GM08714 (cell line): ENCODE measurements around the gene ENO2.

Experiments
- H3K4me3 ChIP-seq: fragments of 200-500 bp; sonication (Bioruptor generic); 2 replicates; pipeline ENCODE4 v1.5.1; 2014; ENCODE audit warnings: mild to moderate bottlenecking, low read length, inconsistent platforms
- ZNF274 ChIP-seq: IDR thresholded peaks from 2 replicates; pipeline ENCODE4 v1.6.1; 2012; ENCODE audit warnings: mild to moderate bottlenecking, low read depth, low read length

Gene ENO2

GRCh38 chr12:6928703-6929407 is 14.5 kb downstream of the ENO2 start:
- H3K4me3 ChIP-seq = peak overlapping the region; percentile 82
- TF ChIP-seq ZNF274 = no peak

- TF ChIP-seq ZNF274 = no peak
- H3K4me3 ChIP-seq = peak overlapping the region; percentile 82; the same call in 1 of the 2 replicates
Observed at GRCh38 chr12:6929466-6930452, 15.4 kb downstream of the ENO2 start.

GRCh38 chr12:6932766-6933165 is 18.4 kb downstream of the ENO2 start:
- no peak overlapping the region for H3K4me3 ChIP-seq
- no peak for TF ChIP-seq ZNF274

- no peak overlapping the region for H3K4me3 ChIP-seq
- TF ChIP-seq ZNF274 = no peak
Observed at GRCh38 chr12:6934110-6934509, 19.7 kb downstream of the ENO2 start.

GRCh38 chr12:6935371-6936193 is 21.2 kb downstream of the ENO2 start:
- no peak overlapping the region for H3K4me3 ChIP-seq
- no peak for TF ChIP-seq ZNF274

- H3K4me3 ChIP-seq = peak overlapping the region; percentile 72; the same call in 1 of the 2 replicates
- no peak for TF ChIP-seq ZNF274
Observed at GRCh38 chr12:6936194-6936635, 21.8 kb downstream of the ENO2 start.

- H3K4me3 ChIP-seq = peak overlapping the region; percentile 72
- TF ChIP-seq ZNF274 = no peak
Observed at GRCh38 chr12:6936636-6937480, 22.5 kb downstream of the ENO2 start.

- no peak for TF ChIP-seq ZNF274
- peak overlapping the region; percentile 72 for H3K4me3 ChIP-seq
Observed at GRCh38 chr12:6937481-6938352, 23.3 kb downstream of the ENO2 start.

- H3K4me3 ChIP-seq = peak overlapping the region; percentile 17; the same call in 1 of the 2 replicates
- no peak for TF ChIP-seq ZNF274
Observed at GRCh38 chr12:6938353-6939190, 24.2 kb downstream of the ENO2 start.

- TF ChIP-seq ZNF274 = no peak
- H3K4me3 ChIP-seq = no peak overlapping the region
Observed at GRCh38 chr12:6939191-6939540, 24.8 kb downstream of the ENO2 start.

GRCh38 chr12:6941267-6941666 is 26.9 kb downstream of the ENO2 start:
- TF ChIP-seq ZNF274 = no peak
- no peak overlapping the region for H3K4me3 ChIP-seq
